Mesodermal cell (in vitro differentiated cells): ENCODE results near the gene SHB.

Experiments used
- H3K27ac ChIP-seq: 2 replicates; pipeline ENCODE4 v1.7.0; 2013; ENCODE audit warnings: mild to moderate bottlenecking, low read depth, low read length, moderate library complexity; ENCODE audit not compliant: severe bottlenecking
- H3K36me3 ChIP-seq: 2 replicates; pipeline ENCODE4 v1.7.1; 2013; ENCODE audit warnings: mild to moderate bottlenecking, low read length, moderate library complexity; ENCODE audit not compliant: control insufficient read depth, insufficient read depth
- H3K4me1 ChIP-seq: one replicate; pipeline ENCODE4 v1.7.1; 2013; ENCODE audit warnings: mild to moderate bottlenecking, low read length; ENCODE audit not compliant: insufficient read depth, control insufficient read depth, poor library complexity, severe bottlenecking
- H3K4me3 ChIP-seq: 2 replicates; pipeline ENCODE4 v1.7.0; 2013; ENCODE audit warnings: low read length, control low read depth, mild to moderate bottlenecking; ENCODE audit not compliant: insufficient read depth, poor library complexity, severe bottlenecking; ENCODE audit errors: extremely low read depth
- H3K9me3 ChIP-seq: 2 replicates; pipeline ENCODE4 v1.7.1; 2013; ENCODE audit warnings: mild to moderate bottlenecking, low read length, moderate library complexity; ENCODE audit not compliant: control insufficient read depth
- WGBS, 2 experiments: methylation state at CpG; one replicate each; pipeline ENCODE4 v1.1.5; 2013; ENCODE audit warnings: missing lambda C conversion rate in 2 of 2; ENCODE audit not compliant: insufficient coverage in 2 of 2; 5-methylcytosine and 5-hydroxymethylcytosine counted together

Gene SHB

DNA sequence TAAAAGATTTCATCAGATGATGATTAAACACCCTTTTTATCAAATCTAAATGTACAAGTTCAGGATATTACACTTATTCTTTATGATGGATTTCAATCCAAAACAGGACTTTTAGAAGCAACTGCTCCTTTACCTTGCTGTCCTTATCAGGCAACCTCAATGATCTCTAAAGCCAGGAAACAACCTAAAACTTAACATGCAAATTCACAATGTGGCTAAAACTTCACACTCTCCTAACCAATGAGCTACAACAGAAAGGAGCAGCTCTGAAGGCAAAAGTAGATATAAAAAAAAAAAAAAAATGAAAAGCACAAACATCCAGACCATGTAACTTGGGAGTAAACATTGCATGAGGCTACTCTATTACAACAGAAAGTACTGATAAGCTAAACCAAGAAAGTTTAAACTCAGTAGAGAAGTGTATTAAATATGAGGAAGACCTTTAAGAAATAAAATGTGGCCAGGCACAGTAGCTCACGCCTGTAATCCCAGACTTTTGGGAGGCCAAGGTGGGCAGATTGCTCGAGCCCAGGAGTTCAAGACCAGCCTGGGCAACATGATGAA, 188.0 kb downstream of the SHB start:
- Histone ChIP-seq H3K27ac (no peak overlapping the region), H3K9me3 (peaks cover 4% of the 10 kb centered on the region), H3K4me3 (no peak overlapping the region), H3K4me1 (no peaks in the 10 kb centered on the region), H3K36me3 (peaks cover 28% of the 10 kb centered on the region)
- 78 to 96% methylated on average over 2 of the region's 2 CpGs for WGBS, 2 experiments

DNA sequence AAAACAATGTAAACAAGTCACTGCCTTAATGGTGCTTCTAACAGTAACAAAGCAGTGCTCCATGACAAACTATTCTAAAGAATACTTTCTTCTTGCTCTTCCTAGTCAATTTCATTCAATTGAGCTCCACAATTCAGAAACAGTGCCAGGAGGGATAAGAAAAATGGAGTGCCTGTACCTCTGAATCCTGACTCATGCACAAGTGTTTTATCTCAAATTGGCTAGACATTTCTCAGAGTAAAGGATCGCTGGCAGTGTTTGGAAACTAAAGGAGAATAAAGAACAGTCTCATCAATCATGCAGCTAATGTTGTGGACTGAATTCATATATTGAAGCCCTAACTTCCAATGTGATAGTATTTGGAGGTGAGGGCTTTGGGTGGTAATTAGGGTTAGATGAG, 192.7 kb downstream of the SHB start:
- Histone ChIP-seq H3K27ac (no peak overlapping the region), H3K4me1 (no peaks in the 10 kb centered on the region), H3K9me3 (peaks cover 4% of the 10 kb centered on the region), H3K4me3 (no peak overlapping the region), H3K36me3 (peaks cover 23% of the 10 kb centered on the region)
- WGBS, 2 experiments = 100% methylated on average over 1 of the region's 1 CpG; no CpG with 5 or more reads in 1 of the 2 experiments

DNA sequence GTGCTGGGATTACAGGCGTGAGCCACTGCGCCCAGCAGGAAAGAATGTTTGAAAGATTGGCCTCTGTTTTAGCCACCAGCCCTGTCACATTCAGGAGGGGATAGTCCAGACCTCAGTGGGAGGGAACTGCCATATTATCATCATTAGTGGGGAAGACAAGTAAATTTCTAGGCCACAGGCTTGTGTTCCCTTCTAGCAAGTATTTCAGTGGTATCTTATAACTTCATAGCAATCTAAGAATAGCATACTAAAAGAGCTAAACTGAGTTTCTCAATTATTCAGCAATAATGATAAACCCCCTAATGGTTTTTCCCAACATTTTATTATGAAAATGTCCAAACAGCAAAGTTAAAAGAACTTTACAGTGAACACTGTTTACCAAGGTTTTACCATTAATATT, 195.1 kb downstream of the SHB start:
- Histone ChIP-seq H3K4me1 (no peaks in the 10 kb centered on the region), H3K27ac (no peak overlapping the region)
- WGBS, 2 experiments = 73% methylated on average over 2 of the region's 2 CpGs; no CpG with 5 or more reads in 1 of the 2 experiments

DNA sequence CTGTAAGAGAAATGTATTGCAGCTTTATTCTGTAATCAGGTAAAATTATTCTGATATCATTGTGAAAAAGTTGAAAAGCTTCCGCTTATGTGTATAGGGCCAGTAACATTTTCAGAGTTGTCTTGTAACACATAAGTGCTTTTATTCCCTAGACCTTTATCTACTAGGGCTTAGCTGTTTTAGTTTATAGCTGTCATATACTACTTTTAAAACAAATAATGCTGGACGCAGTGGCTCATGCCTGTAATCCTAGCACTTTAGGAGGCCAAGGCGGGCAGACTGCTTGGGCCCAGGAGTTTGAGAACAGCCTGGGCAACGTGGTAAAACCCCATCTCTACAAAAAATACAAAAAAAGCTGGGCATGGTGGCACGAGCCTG, 198.2 kb downstream of the SHB start:
- H3K27ac ChIP-seq = no peak overlapping the region
- H3K36me3 ChIP-seq = peaks cover 8% of the 10 kb centered on the region
- H3K4me3 ChIP-seq = no peak overlapping the region
- H3K4me1 ChIP-seq = no peaks in the 10 kb centered on the region
- peaks cover 3% of the 10 kb centered on the region for H3K9me3 ChIP-seq
- 100% methylated on average over 1 of the region's 5 CpGs; no CpG with 5 or more reads in 1 of the 2 experiments for WGBS, 2 experiments

More for the DNA sequence above, 195.1 kb downstream of the SHB start:
- H3K4me3 ChIP-seq = no peak overlapping the region
- H3K36me3 ChIP-seq = peaks cover 15% of the 10 kb centered on the region
- peaks cover 4% of the 10 kb centered on the region for H3K9me3 ChIP-seq

DNA sequence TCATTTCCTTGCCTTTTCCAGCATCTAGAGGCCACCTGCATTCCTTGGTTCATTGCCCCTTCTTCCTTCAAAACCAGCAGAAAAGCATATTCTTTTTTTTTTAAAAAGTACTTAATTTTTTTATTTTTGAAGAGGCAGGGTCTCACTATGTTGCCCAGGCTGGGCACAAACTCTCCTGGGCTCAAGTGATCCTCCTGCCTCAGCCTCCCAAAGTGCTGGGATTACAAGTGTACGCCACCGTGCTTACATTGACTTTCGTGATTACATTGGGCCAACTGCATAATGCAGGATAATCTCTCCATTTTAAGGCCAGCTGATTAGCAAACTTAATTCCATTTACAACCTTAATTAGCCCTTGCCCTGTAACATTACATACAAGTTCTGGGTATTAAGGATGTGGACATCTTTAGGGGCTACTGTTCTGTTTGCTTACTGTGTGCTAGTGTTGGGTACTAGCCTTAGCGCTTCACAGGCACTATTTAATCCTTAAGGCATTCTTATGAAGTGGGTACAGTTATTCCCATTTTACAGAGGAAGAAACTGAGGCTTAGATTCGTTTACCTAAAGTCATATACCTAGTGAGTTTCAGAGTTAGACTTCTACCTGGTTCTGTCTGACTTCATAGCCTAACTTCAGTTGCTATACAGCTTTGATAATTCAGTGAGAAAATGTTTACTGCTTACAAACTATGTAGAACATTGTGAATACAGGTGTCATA, 198.8 kb downstream of the SHB start:
- WGBS, 2 experiments = 94% methylated on average over 3 of the region's 5 CpGs; no CpG with 5 or more reads in 1 of the 2 experiments
- no peak overlapping the region for H3K27ac ChIP-seq
- H3K4me1 ChIP-seq = no peaks in the 10 kb centered on the region
- H3K4me3 ChIP-seq = no peak overlapping the region
- H3K36me3 ChIP-seq = peaks cover 8% of the 10 kb centered on the region
- peaks cover 3% of the 10 kb centered on the region for H3K9me3 ChIP-seq
